HCT116 (cell line): ENCODE measurements around the gene LRRC1. TPM values are rescaled to one million over a fixed set of nuclear protein-coding genes. Genes with fewer than 3 reads are reported as not detected.

Source experiments
- ATAC-seq: fragments of 200-7000 bp; cut with Tn5 transposase; 2 replicates; pipeline ENCODE4 v1.9.1; 2020; ENCODE audit warnings: mild to moderate bottlenecking, moderate library complexity
- BruUV-seq: library from RNA; stranded (reverse); fragments of 400-500 nt; replicated peaks from 2 replicates; lab custom pipeline; 2021; lab: Mats Ljungman, UMichigan
- CTCF ChIA-PET: fragments of 300-600 bp; sonication (Branson Sonifier 250); formaldehyde crosslinking; loops from one replicate; lab custom pipeline; 2021; ENCODE audit warnings: antibody characterized with exemption; lab: Charles Lee
- POLR2A ChIA-PET: fragments of 300-600, 350-600 bp; sonication (Branson Sonifier 250); formaldehyde crosslinking; loops from one replicate; lab custom pipeline; 2021; ENCODE audit warnings: antibody characterized with exemption; lab: Charles Lee
- RAD21 ChIA-PET, 2 experiments: fragments of 300-600 bp; sonication (Branson Sonifier 250); formaldehyde crosslinking; loops; one replicate each; lab custom pipeline; 2023; ENCODE audit warnings: low total read pairs in 2 of 2; ENCODE audit not compliant: uncharacterized antibody in 2 of 2, unreplicated experiment in 2 of 2, low non-redundant PET in 1 of 2; lab: Charles Lee
- DNase-seq: peaks from one replicate; pipeline ENCODE4 v3.0.0-alpha.2; 2010; ENCODE audit warnings: low read depth, low spot score
- H2AFZ ChIP-seq: fragments of 200-600 bp; shearing (Covaris generic), sonication (generic); 2 replicates; pipeline ENCODE4 v1.6.1; 2017; ENCODE audit warnings: low read depth, mixed run types, mixed read lengths, antibody characterized with exemption, low read length; ENCODE audit not compliant: poor library complexity, severe bottlenecking
- H3K27ac ChIP-seq: 2 replicates; pipeline ENCODE4 v1.5.1; 2012; ENCODE audit warnings: low read depth, low read length
- H3K27me3 ChIP-seq: fragments of 200-600 bp; sonication (generic); 2 replicates; pipeline ENCODE4 v1.6.1; 2016; ENCODE audit warnings: mixed run types, low read length, mixed read lengths; ENCODE audit not compliant: insufficient read depth
- H3K36me3 ChIP-seq, 2 experiments: fragments of 200-500 bp in 1 of 2; fragments of 200-600 bp in 1 of 2; sonication (Bioruptor generic) in 1 of 2; sonication (generic) in 1 of 2; 2 replicates each; pipeline versions ENCODE4 v1.5.1 to v1.6.1; 2014 to 2016; ENCODE audit warnings: low read length in 2 of 2, inconsistent platforms in 1 of 2, mixed read lengths in 1 of 2, mixed run types in 1 of 2; ENCODE audit not compliant: insufficient read depth in 2 of 2, control insufficient read depth in 1 of 2
- H3K4me1 ChIP-seq, 2 experiments: fragments of 200-600 bp in 1 of 2; sonication (generic) in 1 of 2; 2 replicates each; pipeline versions ENCODE4 v1.5.1 to v1.6.1; 2012 to 2017; ENCODE audit warnings: low read length in 2 of 2, inconsistent platforms in 1 of 2, mild to moderate bottlenecking in 1 of 2, mixed read lengths in 1 of 2, mixed run types in 1 of 2, moderate library complexity in 1 of 2; ENCODE audit not compliant: insufficient read depth in 2 of 2, control insufficient read depth in 1 of 2
- H3K4me2 ChIP-seq: fragments of 200-600 bp; sonication (generic); 2 replicates; pipeline ENCODE4 v1.6.1; 2017; ENCODE audit warnings: mixed run types, low read length, mixed read lengths
- H3K4me3 ChIP-seq, 2 experiments: fragments of 200-600 bp in 1 of 2; sonication (generic) in 1 of 2; replicated peaks in 1 of 2; 2 replicates each; pipeline ENCODE4 v1.5.1; 2011 to 2016; ENCODE audit warnings: low read length in 2 of 2, control low read depth in 1 of 2, low read depth in 1 of 2, mild to moderate bottlenecking in 1 of 2, mixed read lengths in 1 of 2, mixed run types in 1 of 2
- H3K79me2 ChIP-seq: fragments of 200-600 bp; sonication (generic); 2 replicates; pipeline ENCODE4 v1.6.1; 2017; ENCODE audit warnings: mild to moderate bottlenecking, mixed run types, low read length, moderate library complexity, mixed read lengths; ENCODE audit not compliant: insufficient read depth
- H3K9ac ChIP-seq: fragments of 200-600 bp; sonication (generic); 2 replicates; pipeline ENCODE4 v1.6.1; 2016; ENCODE audit warnings: low read length, mixed read lengths
- H3K9me2 ChIP-seq: fragments of 200-600 bp; sonication (generic), shearing (Covaris generic); 2 replicates; pipeline ENCODE4 v1.6.1; 2017; ENCODE audit warnings: mixed run types, mild to moderate bottlenecking, moderate library complexity; ENCODE audit not compliant: insufficient read depth
- H3K9me3 ChIP-seq, 2 experiments: fragments of 200-500 bp in 1 of 2; fragments of 200-600 bp in 1 of 2; sonication (Bioruptor generic) in 1 of 2; sonication (generic) in 1 of 2; 2 replicates each; pipeline ENCODE4 v1.6.1; 2014 to 2017; ENCODE audit warnings: low read length in 2 of 2, mixed read lengths in 2 of 2, inconsistent platforms in 1 of 2, low read depth in 1 of 2, mild to moderate bottlenecking in 1 of 2, mixed run types in 1 of 2, moderate library complexity in 1 of 2; ENCODE audit not compliant: control insufficient read depth in 1 of 2, insufficient read depth in 1 of 2
- H4K20me1 ChIP-seq: fragments of 200-600 bp; sonication (generic), shearing (Covaris generic); 2 replicates; pipeline ENCODE4 v1.6.1; 2017; ENCODE audit warnings: mixed run types, mild to moderate bottlenecking, moderate library complexity; ENCODE audit not compliant: insufficient read depth
- CBX3 ChIP-seq: IDR thresholded peaks from 2 replicates; pipeline ENCODE4 v1.6.1; 2012; ENCODE audit warnings: low read depth
- EZH2phosphoT487 ChIP-seq: fragments of 200-600 bp; IDR thresholded peaks from 2 replicates; pipeline ENCODE4 v1.6.1; 2018; ENCODE audit warnings: antibody characterized with exemption, borderline replicate concordance
- JUND ChIP-seq: IDR thresholded peaks from 2 replicates; pipeline ENCODE4 v1.6.1; 2012
- POLR2A ChIP-seq: IDR thresholded peaks from 2 replicates; pipeline ENCODE4 v1.7.0; 2011; ENCODE audit warnings: borderline replicate concordance; ENCODE audit not compliant: insufficient read depth, insufficient read length; ENCODE audit errors: extremely low read depth
- POLR2AphosphoS5 ChIP-seq: IDR thresholded peaks from 2 replicates; pipeline ENCODE4 v1.6.1; 2011; ENCODE audit warnings: mild to moderate bottlenecking, low read depth, low read length, moderate library complexity
- RAD21 ChIP-seq: IDR thresholded peaks from 2 replicates; pipeline ENCODE4 v1.6.1; 2012; ENCODE audit warnings: low read depth, mild to moderate bottlenecking
- SIN3A ChIP-seq: IDR thresholded peaks from 2 replicates; pipeline ENCODE4 v1.6.1; 2012; ENCODE audit warnings: low read depth
- ZNF274 ChIP-seq: fragments of 200-500 bp; sonication (Bioruptor generic); IDR thresholded peaks from 2 replicates; pipeline ENCODE4 v1.6.1; 2014; ENCODE audit warnings: mild to moderate bottlenecking, low read depth, low read length, inconsistent platforms
- intact Hi-C: fragments of 100-400 bp; cut with micrococcal nuclease; formaldehyde crosslinking; loops from 2 replicates; pipeline ENCODE4 v1.10.0; 2022
- total RNA-seq: library from RNA; stranded (reverse); gene quantifications from one replicate; pipeline ENCODE4 v1.2.1, GENCODE V29; 2021; ENCODE audit not compliant: unreplicated experiment
- TF ChIP-seq, protein P1 (sequence below): IDR thresholded peaks from 2 replicates; pipeline ENCODE4 v1.6.1; 2011; ENCODE audit warnings: mild to moderate bottlenecking, low read length, moderate library complexity; ENCODE audit not compliant: insufficient replicate concordance; ENCODE audit errors: extremely low read depth

The LRRC1 gene
- total RNA-seq, 1 experiment from 2014 or later: 19.8 TPM

DNA sequence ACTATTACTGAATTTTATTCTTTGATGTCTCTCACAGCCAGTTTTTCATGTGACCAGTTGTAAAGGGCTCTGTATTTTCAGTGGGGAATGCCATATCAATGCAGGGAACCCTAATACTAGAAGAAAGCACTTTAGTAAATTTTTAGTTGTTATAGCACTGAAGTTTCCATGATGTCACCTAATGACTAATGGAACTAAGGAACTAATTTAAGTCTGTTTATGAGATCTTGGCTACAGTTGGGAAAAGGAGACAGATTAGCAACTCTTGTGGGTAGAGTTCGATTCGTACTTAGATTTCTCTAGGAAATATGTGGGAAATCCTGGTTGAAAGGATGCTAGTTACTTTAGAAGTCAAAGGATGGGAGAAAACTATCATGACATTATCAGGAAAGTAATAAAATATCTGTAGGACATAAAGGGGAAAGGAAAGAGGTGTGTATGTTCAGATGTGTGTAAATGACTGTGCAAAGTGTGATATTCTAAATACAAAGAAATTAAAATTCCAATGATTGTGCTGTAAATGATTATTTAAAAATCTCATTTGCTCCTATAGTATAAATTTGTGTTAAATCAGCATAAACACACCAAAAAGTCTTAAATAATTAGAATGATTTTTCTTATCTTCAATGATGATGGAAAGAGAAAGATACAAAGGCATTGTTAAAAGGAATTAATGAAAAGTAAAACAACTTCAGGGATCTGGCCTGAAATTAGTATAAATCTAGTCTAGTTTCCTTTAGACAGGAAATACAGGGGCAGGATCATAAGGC, 103.4 kb downstream of the LRRC1 start:
- intact Hi-C loops: no loop called here
- H4K20me1 ChIP-seq: no peaks in the 10 kb centered on the region
- H3K9me3 ChIP-seq: no peaks in the 10 kb centered on the region
- DNase-seq: no peak
- no peaks in the 10 kb centered on the region for H3K9me2 ChIP-seq
- H3K27ac ChIP-seq: no peak overlapping the region
- H3K36me3 ChIP-seq: peaks cover 0 to 5% of the 10 kb centered on the region in 2 experiments; a peak in 1 of 4 replicates
- no peak for ATAC-seq
- RAD21 ChIA-PET: no interaction called here
- H3K4me2 ChIP-seq: no peak overlapping the region
- BruUV-seq: no TSS peak
- peaks cover 19 to 21% of the 10 kb centered on the region in 2 experiments for H3K4me1 ChIP-seq
- H3K9ac ChIP-seq: no peak overlapping the region
- H2AFZ ChIP-seq: no peak overlapping the region
- no peak for TF ChIP-seq RAD21
- no peak for TF ChIP-seq CBX3
- TF ChIP-seq, protein P1, sequence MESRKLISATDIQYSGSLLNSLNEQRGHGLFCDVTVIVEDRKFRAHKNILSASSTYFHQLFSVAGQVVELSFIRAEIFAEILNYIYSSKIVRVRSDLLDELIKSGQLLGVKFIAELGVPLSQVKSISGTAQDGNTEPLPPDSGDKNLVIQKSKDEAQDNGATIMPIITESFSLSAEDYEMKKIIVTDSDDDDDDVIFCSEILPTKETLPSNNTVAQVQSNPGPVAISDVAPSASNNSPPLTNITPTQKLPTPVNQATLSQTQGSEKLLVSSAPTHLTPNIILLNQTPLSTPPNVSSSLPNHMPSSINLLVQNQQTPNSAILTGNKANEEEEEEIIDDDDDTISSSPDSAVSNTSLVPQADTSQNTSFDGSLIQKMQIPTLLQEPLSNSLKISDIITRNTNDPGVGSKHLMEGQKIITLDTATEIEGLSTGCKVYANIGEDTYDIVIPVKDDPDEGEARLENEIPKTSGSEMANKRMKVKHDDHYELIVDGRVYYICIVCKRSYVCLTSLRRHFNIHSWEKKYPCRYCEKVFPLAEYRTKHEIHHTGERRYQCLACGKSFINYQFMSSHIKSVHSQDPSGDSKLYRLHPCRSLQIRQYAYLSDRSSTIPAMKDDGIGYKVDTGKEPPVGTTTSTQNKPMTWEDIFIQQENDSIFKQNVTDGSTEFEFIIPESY: no peak
- CTCF ChIA-PET: no interaction called here
- no peak overlapping the region for H3K4me3 ChIP-seq
- H3K27me3 ChIP-seq: no peaks in the 10 kb centered on the region
- H3K79me2 ChIP-seq: no peaks in the 10 kb centered on the region
- POLR2A ChIA-PET: no interaction called here

DNA sequence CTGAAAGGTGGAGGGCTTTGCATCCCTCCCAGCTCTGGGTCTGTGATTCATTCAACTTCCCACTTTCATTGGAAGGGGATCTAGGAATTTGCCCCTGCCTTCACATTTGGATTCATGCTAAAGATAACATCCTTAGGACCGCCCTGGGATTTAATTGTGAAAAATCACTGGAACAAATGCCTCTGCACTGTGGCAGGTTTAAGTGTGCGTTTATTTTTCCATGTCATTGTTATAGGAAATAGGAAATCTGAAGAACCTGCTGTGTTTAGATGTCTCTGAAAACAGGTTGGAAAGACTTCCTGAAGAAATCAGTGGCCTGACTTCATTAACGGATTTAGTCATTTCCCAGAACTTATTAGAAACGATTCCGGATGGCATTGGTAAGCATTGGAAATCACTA, 104.7 kb downstream of the LRRC1 start:
- no TSS peak for BruUV-seq
- intact Hi-C loops: no loop called here
- Histone ChIP-seq H3K9me2 (no peaks in the 10 kb centered on the region), H3K27ac (no peak overlapping the region), H3K79me2 (no peaks in the 10 kb centered on the region), H3K36me3 (peaks cover 0 to 5% of the 10 kb centered on the region in 2 experiments; a peak in 2 of 4 replicates), H4K20me1 (no peaks in the 10 kb centered on the region), H2AFZ (no peak overlapping the region), H3K27me3 (no peaks in the 10 kb centered on the region), H3K9ac (no peak overlapping the region), H3K4me2 (no peak overlapping the region), H3K9me3 (no peaks in the 10 kb centered on the region), H3K4me1 (peaks cover 11 to 12% of the 10 kb centered on the region in 2 experiments), H3K4me3 (no peak overlapping the region)
- ChIA-PET POLR2A (no interaction called here), RAD21 (no interaction called here), CTCF (no interaction called here)
- no peak for TF ChIP-seq ZNF274
- TF ChIP-seq POLR2AphosphoS5: no peak
- no peak for TF ChIP-seq POLR2A
- no peak for TF ChIP-seq EZH2phosphoT487
- TF ChIP-seq SIN3A: no peak
- no peak for TF ChIP-seq JUND
- ATAC-seq (no peak), DNase-seq (no peak)
